GM21447 (cell line): Measurements from ENCODE around the gene SEPTIN7.
"Not testable (repeated sequence)": the region's sequence is repeated elsewhere in the genome, so short reads cannot be mapped to it uniquely, and the experiment has no call there.

Experiments used
- ATAC-seq: cut with Tn5 transposase; IDR thresholded peaks from one replicate; pipeline ENCODE4 v1.9.1; 2021; ENCODE audit not compliant: unreplicated experiment

Gene SEPTIN7

DNA sequence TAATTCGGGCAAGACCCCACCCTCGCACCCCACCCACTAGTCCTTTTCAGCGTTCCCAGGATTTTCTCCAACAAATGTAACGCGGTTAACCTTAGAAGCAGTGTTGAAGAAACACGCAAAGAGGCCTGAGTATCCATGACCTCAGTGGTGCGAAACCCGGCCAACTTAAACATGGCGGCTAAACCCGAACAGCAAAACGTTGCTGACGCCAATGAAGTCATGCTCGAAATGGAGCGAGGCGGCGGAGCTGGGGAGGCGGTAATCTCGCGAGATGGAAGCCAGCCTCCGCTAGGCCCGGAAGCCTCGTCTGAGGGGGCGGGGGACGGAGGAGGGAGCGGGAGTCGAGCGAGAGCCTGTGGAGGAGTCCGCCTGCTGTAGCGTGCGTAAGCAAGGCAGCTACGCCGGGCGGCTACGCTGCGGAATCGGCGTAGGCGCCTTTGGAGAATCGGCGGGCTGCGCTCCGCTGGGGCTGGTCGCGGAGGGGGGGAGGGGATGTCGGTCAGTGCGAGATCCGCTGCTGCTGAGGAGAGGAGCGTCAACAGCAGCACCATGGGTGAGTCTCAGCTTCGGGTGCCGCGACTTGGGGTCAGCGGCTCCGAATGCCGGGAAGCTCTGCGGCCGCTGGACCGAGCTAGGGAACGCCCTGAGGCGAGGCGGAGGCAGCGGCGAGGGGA is at the start of gene SEPTIN7:
Gene SEPTIN7, plus strand, starts transcription at position 340 of the 674 bp plus-strand sequence. Its CDS starts 153 bp downstream, at position 493.
- ATAC-seq, result peak; percentile 81

DNA sequence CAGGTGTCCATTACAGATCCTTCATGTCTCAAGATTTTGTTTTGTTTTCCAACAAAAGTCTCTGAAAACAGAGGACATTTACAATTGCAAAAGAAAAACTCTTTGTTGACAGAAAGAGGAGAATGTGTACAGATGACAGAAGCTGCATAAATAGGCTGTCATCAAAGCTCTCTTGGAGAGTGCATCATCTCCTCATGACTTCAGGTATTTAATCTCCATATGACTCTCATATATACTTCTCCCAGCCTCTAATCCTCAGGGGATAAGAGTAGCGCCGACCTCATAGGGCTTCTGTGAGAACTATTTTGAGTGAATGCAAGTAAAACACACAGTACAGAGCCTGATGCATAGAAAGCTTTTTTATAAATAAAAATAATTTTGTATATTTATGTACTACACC is 48.1 kb upstream of the SEPTIN7 start:
- ATAC-seq, result no peak

DNA sequence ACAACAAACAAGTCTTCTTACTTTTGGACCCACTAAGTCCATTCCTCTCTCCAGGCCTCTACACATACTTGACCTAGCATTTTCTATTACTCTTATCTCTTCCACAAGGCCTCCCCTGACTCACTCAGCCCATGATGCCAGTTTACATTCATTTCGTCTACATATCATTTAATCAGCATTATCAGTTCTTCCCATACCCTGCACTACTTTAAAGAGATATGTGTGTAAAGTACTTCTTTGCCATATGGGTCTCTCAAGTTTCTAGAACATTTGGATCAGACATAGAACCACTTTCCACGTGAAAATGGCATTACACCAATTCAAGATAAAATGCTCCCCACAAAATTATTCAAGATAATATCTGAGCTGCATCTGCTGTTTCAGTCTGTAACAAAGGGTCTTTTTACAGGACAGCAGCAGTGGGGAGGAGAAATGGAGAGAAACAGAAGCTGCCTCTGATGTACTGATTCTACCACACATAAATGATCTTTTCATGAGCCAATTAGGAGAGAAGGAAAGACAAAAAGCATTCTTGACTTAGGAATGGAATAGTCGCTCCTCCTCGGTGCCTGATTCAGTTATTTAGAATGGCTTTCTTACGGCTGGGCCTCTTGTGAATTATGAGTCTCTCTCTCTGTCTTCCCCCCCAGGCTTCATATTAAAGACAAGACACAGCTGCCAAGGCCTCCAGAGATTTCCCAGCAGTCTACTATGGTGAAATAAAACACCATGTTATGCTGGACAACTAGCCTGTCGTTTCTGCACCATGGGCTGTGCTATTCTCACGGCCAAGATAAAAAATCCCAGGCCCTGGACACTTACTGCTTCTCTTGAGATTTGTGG is 46.9 kb upstream of the SEPTIN7 start:
- ATAC-seq, result no peak

DNA sequence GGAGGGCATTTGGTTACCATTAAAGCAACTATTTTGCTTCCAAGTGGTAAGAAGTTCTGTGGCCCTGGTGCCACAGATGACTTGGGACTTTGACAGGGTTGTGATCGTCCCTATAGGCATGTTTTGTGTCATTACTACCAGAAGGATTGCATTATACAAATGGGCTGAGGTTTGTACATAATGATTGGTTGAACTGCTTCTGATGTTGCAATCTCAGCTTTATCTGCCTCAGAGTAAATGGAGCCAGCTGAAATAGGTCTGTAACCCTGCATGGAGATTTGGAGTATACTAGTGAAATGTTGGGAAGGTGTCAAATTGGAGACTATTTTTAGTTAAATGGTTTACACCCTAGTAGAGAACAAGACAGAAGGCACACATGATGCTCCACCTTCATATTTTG is 46.1 kb upstream of the SEPTIN7 start:
- ATAC-seq, result no peak

DNA sequence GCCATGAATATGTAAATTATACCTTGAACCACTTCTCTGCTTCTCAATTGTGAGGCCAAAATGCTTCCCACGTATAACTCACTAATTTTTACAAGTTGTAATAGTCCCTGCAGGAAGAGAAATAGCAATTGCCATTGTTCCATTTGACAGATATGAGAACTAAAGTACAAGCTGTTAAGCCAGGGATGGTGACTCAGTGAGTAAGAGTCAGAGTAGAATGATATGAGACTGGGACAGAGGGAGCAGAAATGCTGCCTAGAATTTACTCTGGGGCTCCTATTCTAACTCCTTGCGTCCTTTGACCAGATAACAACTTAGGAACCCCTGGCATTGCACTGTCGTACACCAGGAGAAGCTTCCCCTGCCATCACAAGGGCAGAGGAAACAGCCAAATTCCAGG is 45.1 kb upstream of the SEPTIN7 start:
- ATAC-seq, result no peak

DNA sequence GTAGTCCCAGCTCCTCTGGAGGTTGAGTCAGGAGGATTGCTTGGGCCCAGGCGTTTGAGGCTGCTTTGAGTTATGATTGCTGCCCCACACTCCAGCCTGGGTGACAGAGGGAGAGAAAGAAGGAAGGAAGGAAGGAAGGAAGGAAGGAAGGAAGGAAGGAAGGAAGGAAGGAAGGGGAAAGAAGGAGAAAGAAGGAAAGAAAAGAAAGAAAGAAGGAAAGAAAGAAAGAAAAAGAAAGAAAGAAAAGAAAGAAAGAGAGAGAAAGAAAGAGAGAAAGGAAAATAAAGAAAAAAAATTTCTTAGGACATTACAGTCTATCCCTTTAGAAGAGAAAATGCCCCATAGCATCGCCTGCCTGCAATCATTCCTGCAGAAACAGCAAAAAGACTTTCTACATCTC is 44.4 kb upstream of the SEPTIN7 start:
- ATAC-seq, result not testable (repeated sequence)

DNA sequence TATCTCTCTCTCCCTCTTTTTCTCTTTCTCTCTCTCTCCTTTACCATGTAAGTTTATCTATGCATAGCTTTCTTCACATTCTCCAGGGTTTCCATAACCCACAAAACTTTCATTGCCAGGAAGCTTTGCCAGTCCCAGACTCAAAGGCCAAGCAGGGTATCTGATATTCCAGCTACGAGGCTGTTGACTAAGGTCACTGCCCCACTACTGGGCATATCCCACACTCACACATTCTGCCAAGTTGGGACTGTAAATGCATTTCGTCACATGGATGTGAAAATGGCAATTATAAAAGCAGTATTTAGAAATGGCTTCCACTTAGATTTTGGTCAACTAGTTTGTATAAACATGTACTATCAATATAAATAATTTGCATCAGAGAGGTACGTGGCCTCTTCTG is 43.3 kb upstream of the SEPTIN7 start:
- no peak for ATAC-seq

DNA sequence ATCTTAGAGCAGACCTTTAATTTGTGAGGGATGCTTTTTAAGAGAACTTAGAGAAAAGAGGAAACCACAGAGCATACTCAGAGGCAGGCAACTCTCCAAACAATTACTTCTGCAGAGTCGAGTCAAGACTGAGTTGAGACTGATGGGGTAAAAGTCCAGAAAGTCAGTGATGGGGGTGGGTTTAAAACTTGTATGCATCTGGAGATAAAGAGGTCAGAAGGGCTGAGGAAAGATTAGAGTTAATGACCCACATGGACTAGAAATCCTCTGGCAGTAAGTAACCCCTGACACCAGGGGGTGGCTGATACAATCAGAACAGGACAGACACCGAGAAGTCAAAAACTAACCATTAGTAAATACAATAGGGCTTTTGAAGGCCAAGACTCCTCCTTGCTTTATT is 42.4 kb upstream of the SEPTIN7 start:
- no peak for ATAC-seq

DNA sequence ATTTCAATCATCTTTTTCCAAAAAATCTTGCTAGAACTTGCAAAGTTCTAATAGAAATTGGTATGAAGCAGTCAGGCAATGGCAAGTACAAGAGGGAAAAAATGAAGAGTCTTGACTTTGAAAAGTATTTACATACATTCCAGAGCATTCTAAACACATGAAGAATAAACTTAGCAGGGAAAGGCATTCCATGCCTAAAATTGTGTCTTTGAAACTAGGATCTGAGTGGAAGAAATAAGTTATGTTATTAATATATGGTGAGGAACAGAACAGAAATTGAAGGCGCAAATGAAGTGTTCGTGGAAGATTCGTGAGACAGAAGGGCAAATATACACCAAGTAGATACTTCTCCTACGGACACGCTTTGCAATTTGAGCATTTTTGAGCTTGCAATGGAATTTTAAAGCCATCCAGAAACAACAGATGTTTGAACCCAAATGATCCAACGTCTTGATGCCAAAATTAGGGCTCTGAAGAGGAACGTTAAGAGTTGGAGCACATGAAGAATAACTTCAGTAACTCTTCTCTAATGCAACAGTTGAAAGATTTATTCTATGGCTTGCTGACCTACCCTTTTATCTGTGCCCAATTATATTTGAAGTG is 40.6 kb upstream of the SEPTIN7 start:
- no peak for ATAC-seq

DNA sequence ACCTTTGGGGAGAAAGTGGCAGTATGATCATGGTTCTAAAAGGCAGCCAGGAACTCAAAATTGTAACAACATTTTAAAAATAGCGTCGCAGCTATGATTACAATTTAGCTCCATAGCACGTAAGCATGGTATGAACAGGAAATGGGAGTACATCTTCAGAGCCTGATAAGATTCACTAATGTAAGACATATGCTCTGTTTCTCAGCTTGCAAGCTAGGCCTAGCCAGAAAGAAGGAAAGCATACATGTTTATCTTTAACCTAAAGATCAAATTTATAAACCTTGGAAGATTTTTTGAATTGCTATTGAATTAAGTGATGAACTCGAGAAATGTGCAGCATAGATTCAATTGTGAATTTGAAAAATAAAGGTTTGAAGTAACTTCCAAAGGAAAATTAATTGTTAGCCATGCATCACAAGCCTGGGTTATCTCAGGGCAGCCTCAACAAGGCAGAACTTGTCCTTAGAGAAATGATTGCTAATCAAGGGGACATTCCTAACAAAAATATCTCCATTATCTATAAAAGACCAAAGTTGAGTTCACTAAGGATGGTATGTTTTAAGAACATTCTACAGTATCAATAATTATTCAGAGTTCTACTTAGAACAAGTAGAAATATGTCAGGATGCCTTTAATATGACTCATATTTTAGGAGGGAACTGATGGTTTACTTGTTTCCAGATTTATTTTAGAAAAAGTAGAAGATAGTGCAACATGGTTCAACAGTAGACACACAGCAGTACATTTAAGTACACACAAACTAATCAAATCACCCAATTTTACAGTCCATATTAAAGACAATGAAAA is 38.8 kb upstream of the SEPTIN7 start:
- ATAC-seq, result no peak

DNA sequence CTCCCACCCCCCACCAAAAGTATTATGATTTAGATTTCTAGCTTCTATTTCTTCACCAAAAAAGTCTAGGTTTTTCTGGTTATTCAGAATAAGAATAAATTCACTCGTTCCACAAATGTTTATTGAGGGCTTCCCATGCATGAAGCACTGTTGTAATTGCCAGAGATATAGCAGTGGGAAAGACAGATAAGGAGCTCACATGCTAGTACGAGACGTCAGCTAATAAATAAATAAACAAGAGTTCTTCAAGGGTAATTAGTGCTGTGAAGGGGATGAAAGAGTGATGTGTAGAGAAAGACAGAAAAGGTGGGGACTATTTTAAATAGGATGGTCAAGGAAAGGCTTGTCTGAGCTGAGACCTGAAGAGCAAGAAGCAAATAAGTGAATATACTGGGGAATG is 38.1 kb upstream of the SEPTIN7 start:
- ATAC-seq, result no peak

DNA sequence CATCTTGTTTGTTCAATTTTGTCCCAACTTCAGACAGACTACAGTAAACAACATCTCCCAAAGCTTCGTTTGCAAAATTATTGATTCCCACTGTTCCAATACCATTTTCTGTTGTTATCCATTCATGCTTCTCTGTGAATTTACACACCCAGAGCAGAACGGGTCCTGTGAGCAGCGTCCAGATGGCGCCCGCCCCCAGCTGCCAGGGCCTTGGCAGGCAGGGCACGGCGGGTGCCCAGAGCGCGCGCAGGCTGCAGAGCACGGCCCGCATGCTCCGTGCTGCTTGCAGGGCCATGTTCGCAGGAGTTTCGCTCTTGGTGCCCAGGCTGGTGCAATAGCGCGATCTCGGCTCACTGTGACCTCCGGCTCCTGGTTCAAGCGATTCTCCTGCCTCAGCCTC is 32.5 kb upstream of the SEPTIN7 start:
- no peak for ATAC-seq

DNA sequence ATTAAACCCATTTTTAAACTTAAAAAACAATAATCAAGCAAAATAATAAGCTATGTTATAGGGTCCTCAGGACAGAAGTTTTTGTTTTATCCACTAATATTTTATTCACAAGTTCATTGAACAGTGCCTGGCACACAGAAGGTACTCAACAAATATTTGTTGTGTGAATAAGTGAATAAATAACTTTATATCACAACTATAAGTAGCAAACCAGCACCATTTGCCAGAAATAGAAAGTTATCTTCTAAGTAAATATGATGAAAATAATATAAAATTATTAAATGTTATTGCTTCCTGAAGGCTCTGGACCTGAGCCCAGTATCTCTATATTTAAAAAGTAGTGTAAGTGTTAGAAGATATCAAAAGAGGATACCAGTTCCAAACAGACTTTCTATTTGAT is 29.1 kb upstream of the SEPTIN7 start:
- ATAC-seq, result no peak

DNA sequence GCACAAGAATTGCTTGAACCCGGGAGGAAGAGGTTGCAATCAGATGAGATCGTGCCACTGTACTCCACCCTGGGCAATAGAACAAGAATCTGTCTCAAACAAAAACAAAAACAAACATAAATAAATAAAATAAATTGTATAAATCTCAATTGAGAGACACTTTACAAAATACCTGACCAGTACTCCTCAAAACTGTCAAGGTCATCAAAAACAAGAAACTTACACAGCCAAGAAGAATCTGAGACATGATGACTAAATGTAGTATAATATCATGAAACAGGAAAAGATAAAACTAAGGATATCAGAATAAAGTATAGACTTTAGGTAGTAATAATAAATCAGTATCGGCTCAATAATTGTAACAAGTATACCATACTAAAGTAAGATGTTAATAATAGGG is 26.9 kb upstream of the SEPTIN7 start:
- ATAC-seq, result no peak

DNA sequence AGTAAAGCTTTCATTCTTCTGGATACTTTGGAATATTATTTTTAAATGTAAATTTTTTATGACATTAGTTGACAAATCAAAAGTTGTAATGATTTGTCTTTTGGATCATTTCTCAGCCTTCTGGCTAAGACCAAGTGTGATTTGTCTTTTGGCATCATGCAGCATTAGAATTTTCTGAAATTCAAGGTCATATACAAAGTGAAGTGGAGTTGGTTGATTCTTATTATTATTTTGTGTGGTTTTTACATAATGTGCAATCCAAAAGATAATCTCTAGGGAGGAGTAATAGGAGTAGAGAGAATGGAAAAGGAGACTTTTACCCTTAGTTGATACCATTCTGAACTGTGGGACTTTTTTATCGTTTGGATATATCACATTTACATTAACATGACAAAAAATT is 24.2 kb upstream of the SEPTIN7 start:
- no peak for ATAC-seq

DNA sequence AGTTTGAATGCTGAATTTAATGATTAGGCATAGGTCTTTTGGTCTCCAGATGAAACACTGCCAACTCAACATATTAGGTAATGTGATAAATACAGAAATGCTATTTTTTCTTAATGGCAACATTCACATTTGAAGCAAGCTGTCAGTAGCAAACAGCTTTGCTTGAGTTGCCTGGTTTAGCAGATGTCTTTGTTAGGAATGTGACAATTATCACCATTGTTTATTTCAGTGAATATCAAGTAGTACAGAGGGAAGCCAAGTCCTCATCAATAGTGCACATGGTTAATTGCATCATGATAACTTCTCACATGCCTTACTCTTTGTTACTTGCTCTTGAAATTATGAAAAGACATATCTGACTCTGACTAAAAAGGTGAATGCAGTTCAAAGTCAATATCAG is 23.7 kb upstream of the SEPTIN7 start:
- ATAC-seq, result no peak

DNA sequence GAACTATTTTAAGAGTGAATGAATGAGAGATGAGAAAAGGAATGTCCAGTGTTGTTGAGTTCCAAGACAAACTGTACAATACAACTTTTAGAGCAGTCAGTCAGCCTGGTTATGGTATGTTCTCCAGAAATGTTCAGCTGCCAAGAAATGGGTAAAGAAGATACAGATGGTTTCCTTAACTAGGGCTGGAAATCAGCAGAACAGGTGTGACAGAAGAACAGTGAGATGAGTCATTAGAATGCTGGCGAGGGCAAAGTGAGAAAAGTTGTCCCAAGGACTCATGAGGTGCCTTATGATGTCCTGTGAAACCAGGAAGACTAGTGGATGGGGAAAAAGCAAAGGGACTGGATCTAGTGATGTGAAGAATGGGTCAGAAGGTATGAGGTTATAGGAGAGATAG is 20.8 kb upstream of the SEPTIN7 start:
- no peak for ATAC-seq

DNA sequence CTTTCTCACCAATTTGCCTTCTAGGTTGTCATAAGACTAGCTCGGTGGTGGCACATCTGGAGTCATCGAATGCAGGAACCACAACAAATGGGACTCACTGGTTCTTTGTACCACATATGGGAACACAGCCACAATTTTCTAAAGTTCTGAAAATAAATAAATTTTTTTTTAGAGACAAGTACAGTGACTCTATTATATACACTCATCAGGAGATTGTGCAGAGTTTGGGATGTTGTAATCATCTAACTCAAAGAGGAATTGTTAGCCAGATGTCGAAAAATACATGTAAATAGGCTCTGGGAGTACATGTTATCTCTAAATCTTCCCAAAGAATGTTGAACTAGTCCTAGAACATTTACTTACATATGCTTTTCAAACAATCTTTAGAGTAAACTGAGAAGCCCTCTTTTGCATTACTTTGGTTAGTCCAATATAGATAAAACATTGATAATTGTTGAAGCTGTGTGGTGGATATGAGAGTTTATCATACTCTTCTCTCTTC is 19.6 kb upstream of the SEPTIN7 start:
- ATAC-seq, result no peak

DNA sequence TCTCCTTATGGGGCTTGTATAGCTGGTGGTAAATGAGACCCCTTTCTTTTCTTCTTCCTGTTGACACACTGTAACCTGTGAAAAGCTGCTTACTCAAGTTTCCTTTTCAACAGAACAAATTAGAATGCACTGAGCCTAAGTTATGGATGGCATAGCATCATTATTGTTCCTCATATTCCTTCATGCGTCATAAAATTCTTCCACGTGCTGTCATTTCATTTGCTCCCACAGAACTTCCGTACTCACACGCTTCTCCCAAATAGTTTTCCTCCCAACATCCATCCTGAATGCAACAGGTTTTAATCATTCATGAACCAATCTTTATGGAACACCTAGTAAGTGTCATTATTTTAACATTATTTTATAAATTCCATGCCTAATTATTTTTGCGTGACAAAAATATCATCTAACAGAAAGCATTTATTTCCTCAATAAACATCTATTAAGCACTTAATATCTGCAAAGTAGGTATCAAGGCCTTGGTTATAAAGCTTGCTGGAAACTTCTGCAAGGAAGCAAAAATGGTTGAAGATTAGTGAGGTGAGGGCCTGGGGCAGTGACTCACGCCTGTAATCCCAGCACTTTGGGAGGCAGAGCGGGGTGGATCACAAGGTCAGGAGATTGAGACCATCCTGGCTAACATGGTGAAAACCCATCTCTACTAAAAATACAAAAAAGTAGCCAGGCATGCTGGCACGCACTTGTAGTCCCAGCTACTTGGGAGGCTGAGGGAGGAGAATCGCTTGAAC is 18.9 kb upstream of the SEPTIN7 start:
- ATAC-seq, result no peak

DNA sequence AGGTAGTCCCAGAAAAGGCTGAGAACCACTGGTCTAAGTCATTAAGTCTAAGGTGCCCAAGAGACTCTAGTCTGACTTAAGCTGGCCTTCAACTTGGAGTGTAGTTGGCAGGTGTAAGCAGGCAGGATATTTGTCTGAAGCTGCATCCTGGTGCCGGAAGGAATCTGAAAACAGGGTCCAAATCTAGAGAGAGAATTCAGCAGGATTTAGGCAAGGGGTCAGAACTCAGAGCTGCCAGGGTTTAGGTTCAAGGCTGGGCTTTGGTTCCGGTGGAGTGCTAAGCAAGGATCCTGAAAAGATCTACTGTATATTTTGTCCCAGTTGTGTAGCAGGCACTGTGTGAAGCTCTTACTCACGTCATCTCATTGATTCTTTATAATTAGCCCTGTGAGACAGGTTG is 16.5 kb upstream of the SEPTIN7 start:
- no peak for ATAC-seq
